GM12891 (cell line): ENCODE data around the gene NKTR.

Source experiments
- PAX5 ChIP-seq: IDR thresholded peaks from 2 replicates; pipeline ENCODE4 v1.6.1; 2011; ENCODE audit warnings: low read length, moderate library complexity, mild to moderate bottlenecking; ENCODE audit not compliant: insufficient read depth, severe bottlenecking
- POLR2A ChIP-seq: IDR thresholded peaks from 2 replicates; pipeline ENCODE4 v1.6.1; 2011; ENCODE audit warnings: low read depth, low read length, control low read depth
- POLR2AphosphoS5 ChIP-seq: IDR thresholded peaks from 2 replicates; pipeline ENCODE4 v1.6.1; 2011; ENCODE audit warnings: low read depth, low read length, control low read depth
- POU2F2 ChIP-seq: IDR thresholded peaks from 2 replicates; pipeline ENCODE4 v1.6.1; 2011; ENCODE audit warnings: low read depth, mild to moderate bottlenecking, control low read depth, low read length, moderate library complexity
- SPI1 ChIP-seq: IDR thresholded peaks from 2 replicates; pipeline ENCODE4 v1.6.1; 2011; ENCODE audit warnings: low read depth, low read length, control low read depth
- TAF1 ChIP-seq: IDR thresholded peaks from 2 replicates; pipeline ENCODE4 v1.6.1; 2011; ENCODE audit warnings: low read depth, low read length, control low read depth

- no peak for TF ChIP-seq TAF1
- no peak for TF ChIP-seq POLR2A
- no peak for TF ChIP-seq SPI1
- no peak for TF ChIP-seq POLR2AphosphoS5
- TF ChIP-seq PAX5: no peak
- TF ChIP-seq POU2F2: no peak
Observed at GRCh38 chr3:42673082-42673481, 72.6 kb downstream of the NKTR start.
